BLaER1 (cell line): ENCODE data around the gene AACS.
"Not testable (repeated sequence)": the region's sequence is repeated elsewhere in the genome, so short reads cannot be mapped to it uniquely, and the experiment has no call there.

Source experiments
- H3K27ac ChIP-seq: shearing (Covaris generic); formaldehyde crosslinking; 2 replicates; pipeline ENCODE4 v1.8.1; 2022
- H3K27me3 ChIP-seq: shearing (Covaris generic); formaldehyde crosslinking; 2 replicates; pipeline ENCODE4 v1.8.1; 2022
- H3K36me3 ChIP-seq: shearing (Covaris generic); formaldehyde crosslinking; 2 replicates; pipeline ENCODE4 v1.8.1; 2022
- H3K4me1 ChIP-seq: shearing (Covaris generic); formaldehyde crosslinking; 2 replicates; pipeline ENCODE4 v1.8.1; 2022
- H3K4me2 ChIP-seq: shearing (Covaris generic); formaldehyde crosslinking; 2 replicates; pipeline ENCODE4 v1.8.1; 2022
- H3K4me3 ChIP-seq: shearing (Covaris generic); formaldehyde crosslinking; 2 replicates; pipeline ENCODE4 v1.8.1; 2022
- H3K9ac ChIP-seq: shearing (Covaris generic); formaldehyde crosslinking; 2 replicates; pipeline ENCODE4 v1.8.1; 2022
- H3K9me3 ChIP-seq: shearing (Covaris generic); formaldehyde crosslinking; 2 replicates; pipeline ENCODE4 v1.8.1; 2022
- H4K20me1 ChIP-seq: shearing (Covaris generic); formaldehyde crosslinking; 2 replicates; pipeline ENCODE4 v1.8.1; 2022
- Cebpa-rat ChIP-seq: shearing (Covaris generic); IDR thresholded peaks from 2 replicates; pipeline ENCODE4 v1.8.1; 2022

AACS gene

GRCh38 chr12:125083072-125083471, 17.8 kb downstream of the AACS start:
- Histone ChIP-seq H3K4me1 (peaks cover 22% of the 10 kb centered on the region), H3K9ac (no peak overlapping the region), H3K9me3 (no peaks in the 10 kb centered on the region), H3K4me3 (no peak overlapping the region), H3K36me3 (peaks cover 81% of the 10 kb centered on the region), H4K20me1 (no peaks in the 10 kb centered on the region), H3K27me3 (no peaks in the 10 kb centered on the region), H3K27ac (no peak overlapping the region), H3K4me2 (no peak overlapping the region)
- no peak for TF ChIP-seq Cebpa-rat

- not testable (repeated sequence) for H3K27ac ChIP-seq, H3K4me2 ChIP-seq, H3K4me3 ChIP-seq, H4K20me1 ChIP-seq, H3K9ac ChIP-seq, H3K27me3 ChIP-seq, H3K9me3 ChIP-seq
- Histone ChIP-seq H3K4me1 (peaks cover 16% of the 10 kb centered on the region; the same call in 1 of the 2 replicates), H3K36me3 (peaks cover 98% of the 10 kb centered on the region)
These were observed 23.0 kb downstream of the AACS start for GRCh38 chr12:125088199-125088598.

- H3K27ac ChIP-seq, result no peak overlapping the region
- H3K36me3 ChIP-seq, result peaks cover 98% of the 10 kb centered on the region
- no peak overlapping the region for H3K4me2 ChIP-seq
- no peak for TF ChIP-seq Cebpa-rat
- no peaks in the 10 kb centered on the region for H3K9me3 ChIP-seq
- H3K27me3 ChIP-seq, result no peaks in the 10 kb centered on the region
- no peak overlapping the region for H3K9ac ChIP-seq
- H3K4me1 ChIP-seq, result peaks cover 22% of the 10 kb centered on the region; the same call in 1 of the 2 replicates
- no peaks in the 10 kb centered on the region for H4K20me1 ChIP-seq
- H3K4me3 ChIP-seq, result no peak overlapping the region
These were observed 23.8 kb downstream of the AACS start for GRCh38 chr12:125089083-125089482.

- Histone ChIP-seq H4K20me1 (no peaks in the 10 kb centered on the region), H3K9ac (no peak overlapping the region), H3K4me3 (no peak overlapping the region), H3K4me2 (no peak overlapping the region), H3K27me3 (no peaks in the 10 kb centered on the region), H3K4me1 (peaks cover 26% of the 10 kb centered on the region; the same call in 1 of the 2 replicates), H3K36me3 (peaks cover 98% of the 10 kb centered on the region), H3K27ac (no peak overlapping the region), H3K9me3 (no peaks in the 10 kb centered on the region)
- TF ChIP-seq Cebpa-rat, result no peak
These were observed 24.4 kb downstream of the AACS start for GRCh38 chr12:125089626-125090025.

GRCh38 chr12:125090437-125090836, 25.2 kb downstream of the AACS start:
- Histone ChIP-seq H3K9me3 (no peaks in the 10 kb centered on the region), H3K4me3 (no peak overlapping the region), H3K36me3 (peaks cover 92% of the 10 kb centered on the region), H3K27me3 (no peaks in the 10 kb centered on the region), H3K27ac (no peak overlapping the region), H3K4me1 (peaks cover 33% of the 10 kb centered on the region; the same call in 1 of the 2 replicates), H3K9ac (no peak overlapping the region), H4K20me1 (no peaks in the 10 kb centered on the region), H3K4me2 (no peak overlapping the region)
- TF ChIP-seq Cebpa-rat, result no peak

GRCh38 chr12:125091401-125091800, 26.2 kb downstream of the AACS start:
- no peak overlapping the region for H3K4me3 ChIP-seq
- no peak overlapping the region for H3K9ac ChIP-seq
- H3K4me1 ChIP-seq, result peaks cover 43% of the 10 kb centered on the region; the same call in 1 of the 2 replicates
- H3K9me3 ChIP-seq, result no peaks in the 10 kb centered on the region
- peaks cover under 1% of the 10 kb centered on the region; the same call in 1 of the 2 replicates for H4K20me1 ChIP-seq
- TF ChIP-seq Cebpa-rat, result no peak
- H3K36me3 ChIP-seq, result peaks cover 83% of the 10 kb centered on the region
- no peak overlapping the region for H3K27ac ChIP-seq
- H3K4me2 ChIP-seq, result no peak overlapping the region
- no peaks in the 10 kb centered on the region for H3K27me3 ChIP-seq

- H4K20me1 ChIP-seq, result peaks cover 8% of the 10 kb centered on the region; the same call in 1 of the 2 replicates
- no peaks in the 10 kb centered on the region for H3K27me3 ChIP-seq
- H3K4me2 ChIP-seq, result no peak overlapping the region
- H3K9me3 ChIP-seq, result no peaks in the 10 kb centered on the region
- H3K27ac ChIP-seq, result peak overlapping the region; percentile 27; the same call in 1 of the 2 replicates
- H3K4me1 ChIP-seq, result peaks cover 50% of the 10 kb centered on the region
- no peak overlapping the region for H3K4me3 ChIP-seq
- H3K9ac ChIP-seq, result no peak overlapping the region
- no peak for TF ChIP-seq Cebpa-rat
- H3K36me3 ChIP-seq, result peaks cover 74% of the 10 kb centered on the region
These were observed 27.1 kb downstream of the AACS start for GRCh38 chr12:125092108-125092871.

GRCh38 chr12:125092872-125093680, 27.8 kb downstream of the AACS start:
- TF ChIP-seq Cebpa-rat, result no peak
- H4K20me1 ChIP-seq, result peaks cover 8% of the 10 kb centered on the region; the same call in 1 of the 2 replicates
- no peak overlapping the region for H3K4me2 ChIP-seq
- peak overlapping the region; percentile 27; the same call in 1 of the 2 replicates for H3K27ac ChIP-seq
- no peaks in the 10 kb centered on the region for H3K9me3 ChIP-seq
- H3K4me1 ChIP-seq, result peaks cover 53% of the 10 kb centered on the region
- H3K4me3 ChIP-seq, result no peak overlapping the region
- H3K9ac ChIP-seq, result no peak overlapping the region
- peaks cover 66% of the 10 kb centered on the region for H3K36me3 ChIP-seq
- no peaks in the 10 kb centered on the region for H3K27me3 ChIP-seq

- TF ChIP-seq Cebpa-rat, result no peak
- no peak overlapping the region for H3K4me3 ChIP-seq
- H3K9me3 ChIP-seq, result no peaks in the 10 kb centered on the region
- peaks cover 59% of the 10 kb centered on the region for H3K36me3 ChIP-seq
- no peak overlapping the region for H3K9ac ChIP-seq
- H3K27me3 ChIP-seq, result no peaks in the 10 kb centered on the region
- H4K20me1 ChIP-seq, result peaks cover 8% of the 10 kb centered on the region; the same call in 1 of the 2 replicates
- H3K4me2 ChIP-seq, result no peak overlapping the region
- peaks cover 60% of the 10 kb centered on the region for H3K4me1 ChIP-seq
- H3K27ac ChIP-seq, result no peak overlapping the region
These were observed 28.6 kb downstream of the AACS start for GRCh38 chr12:125093681-125094330.
